Activated CD4-positive, alpha-beta T cell treated with anti-CD3 and anti-CD28 coated beads, Interleukin-2, amount 50 U/mL, for 24 hours (primary cell): ENCODE results near the gene PLEKHG7.

ENCODE experiments used
- DNase-seq, 2 donors: peaks; one replicate each; pipeline ENCODE4 v3.0.0-alpha.2; 2020; ENCODE audit warnings: low read depth in 1 of 2, low spot score in 1 of 2

The PLEKHG7 gene

GRCh38 chr12:92794814-92795213 lies 92.0 kb downstream of the PLEKHG7 start:
- no peak for DNase-seq

DNA sequence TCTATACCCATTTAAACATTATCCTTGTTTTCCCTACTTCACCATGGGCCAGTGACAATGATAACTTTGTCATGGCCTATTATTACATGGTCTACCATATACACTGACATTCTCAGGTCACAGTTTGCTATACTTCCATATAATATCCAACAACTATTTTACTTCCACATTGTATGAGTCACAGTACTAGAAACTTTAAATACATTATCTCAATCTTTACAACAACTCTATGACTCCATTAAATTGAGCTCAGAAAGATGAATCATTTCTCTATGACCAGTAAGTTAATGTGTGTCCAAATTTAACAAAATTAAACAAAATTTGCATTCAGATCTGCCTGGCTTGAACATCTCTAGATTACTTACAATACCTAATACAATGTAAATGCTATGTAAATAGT lies 93.9 kb downstream of the PLEKHG7 start:
- no peak for DNase-seq

GRCh38 chr12:92802906-92803305 lies 100.1 kb downstream of the PLEKHG7 start:
- DNase-seq: no peak

GRCh38 chr12:92803903-92804302 lies 101.1 kb downstream of the PLEKHG7 start:
- DNase-seq: no peak

DNA sequence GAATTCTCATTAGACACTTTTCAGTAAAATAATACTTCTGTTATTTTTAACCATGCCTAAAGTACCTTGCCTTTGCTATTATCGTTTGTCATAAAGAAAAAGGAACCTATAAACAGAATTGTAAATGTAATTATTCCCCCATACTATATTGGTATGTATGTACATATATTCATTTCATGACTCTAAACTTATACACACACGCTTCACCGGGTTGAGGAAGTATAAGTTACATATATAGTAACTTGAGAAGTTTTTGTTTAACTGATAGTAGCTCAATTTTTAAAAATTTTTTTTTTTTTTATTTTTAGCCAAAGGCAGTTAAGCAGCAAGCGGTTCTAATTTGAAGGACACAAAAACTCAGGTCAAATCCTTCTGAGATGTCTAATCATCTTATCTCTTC lies 107.6 kb downstream of the PLEKHG7 start:
- no peak for DNase-seq

DNA sequence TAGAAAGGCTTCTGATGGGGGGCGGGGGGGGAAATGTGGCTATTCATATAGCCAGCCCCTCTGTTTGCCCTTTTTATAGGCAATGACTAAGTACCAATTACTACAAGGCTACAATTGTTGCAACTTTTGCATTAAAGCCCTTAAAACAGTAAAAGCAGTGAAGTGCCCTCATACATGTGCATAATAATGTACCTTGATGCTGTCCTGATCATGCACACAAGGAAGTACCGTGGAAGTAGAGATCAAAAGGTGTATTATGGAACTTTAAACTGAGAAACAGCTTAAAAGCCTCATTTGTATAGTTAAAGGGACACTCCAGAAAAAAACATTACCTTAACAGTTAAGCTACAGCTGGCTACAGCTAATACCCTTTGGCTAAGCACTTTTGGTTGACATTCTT lies 111.8 kb downstream of the PLEKHG7 start:
- no peak for DNase-seq

DNA sequence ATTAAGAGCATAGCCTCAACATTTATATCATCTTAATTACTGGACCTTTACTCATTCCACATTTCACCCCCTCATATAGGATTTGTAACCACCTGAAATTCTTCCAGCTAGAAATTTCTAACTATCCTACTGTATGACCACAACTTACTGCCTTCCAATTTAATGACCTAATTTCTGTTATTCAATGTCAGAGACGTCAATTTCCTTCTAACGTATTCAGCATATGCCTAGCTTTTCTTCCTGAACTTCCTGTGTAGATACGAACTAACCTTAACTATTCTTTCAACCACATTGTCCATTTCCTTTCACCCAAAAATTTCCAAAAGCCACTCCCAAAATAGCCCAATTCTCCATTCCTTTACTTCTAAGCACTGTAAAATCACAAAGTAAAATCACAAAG lies 118.4 kb downstream of the PLEKHG7 start:
- no peak for DNase-seq
